AG04449 (cell line): ENCODE measurements around the gene NXPH1.
A peak's percentile ranks its signal among the peaks of the same experiment; 100 is the strongest.

Source experiments
- CTCF ChIA-PET: fragments of 350-600 bp; formaldehyde crosslinking; extraction: SDS; loops from one replicate; lab custom pipeline; 2021; ENCODE audit warnings: antibody characterized with exemption; lab: Yijun Ruan, JAX
- POLR2A ChIA-PET: fragments of 400-600, 350-600 bp; formaldehyde crosslinking; extraction: SDS; loops from one replicate; lab custom pipeline; 2020; ENCODE audit warnings: antibody characterized with exemption, inconsistent platforms; lab: Yijun Ruan, JAX
- DNase-seq: peaks from one replicate; pipeline ENCODE4 v3.0.0-alpha.2; 2010; ENCODE audit warnings: low read depth, low spot score
- H3K4me3 ChIP-seq: 2 replicates; pipeline ENCODE4 v1.5.1; 2011; ENCODE audit warnings: low read depth, mild to moderate bottlenecking, control low read depth, low read length
- CTCF ChIP-seq: IDR thresholded peaks from one replicate; pipeline ENCODE4 v1.5.1; 2011; ENCODE audit warnings: mild to moderate bottlenecking, moderate library complexity, low read length, control low read depth, inconsistent platforms; ENCODE audit not compliant: insufficient read depth; ENCODE audit errors: missing control alignments

NXPH1 gene

GRCh38 chr7:8413600-8413999 lies 19.8 kb upstream of the NXPH1 start:
- no peak for DNase-seq
- TF ChIP-seq CTCF = no peak
- CTCF ChIA-PET = no interaction called here

DNA sequence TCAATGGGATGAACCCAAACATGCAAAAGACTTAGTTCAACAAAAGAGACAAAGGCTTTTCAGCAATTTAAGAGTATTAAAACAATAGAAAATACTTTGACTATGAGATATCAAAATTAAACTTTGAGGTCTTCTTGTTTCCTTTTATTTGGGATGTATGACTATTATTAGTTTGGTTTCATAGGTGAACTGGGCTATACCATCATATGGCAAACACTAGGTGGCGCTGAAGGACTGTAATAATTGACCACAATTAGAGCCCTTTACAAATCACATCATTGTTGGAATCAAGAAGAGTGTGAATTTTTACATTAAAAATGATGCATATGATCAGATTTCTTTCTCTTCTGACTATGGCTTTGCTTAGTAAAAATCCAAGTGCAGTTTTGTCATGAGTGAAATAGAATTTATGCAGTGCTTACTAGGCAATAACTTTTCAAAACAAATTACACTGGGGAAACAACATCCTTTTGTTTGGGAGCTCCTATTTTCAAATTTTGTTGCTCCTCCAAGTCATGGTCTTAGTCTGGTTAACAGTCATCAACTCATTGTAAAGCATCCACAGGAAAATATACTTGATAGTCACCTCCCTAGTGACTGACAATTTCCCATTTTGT lies 14.7 kb upstream of the NXPH1 start:
- DNase-seq = no peak
- CTCF ChIA-PET = interaction anchor here (1.3 kb wide), 1 partner anchor 11 kb away, joined by 4 read pairs; no protein-coding TSS in a partner anchor

More at GRCh38 chr7:8413600-8413999, 19.8 kb upstream of the NXPH1 start:
- H3K4me3 ChIP-seq = no peak overlapping the region
- POLR2A ChIA-PET = no interaction called here

GRCh38 chr7:8422177-8422576 lies 11.2 kb upstream of the NXPH1 start:
- CTCF ChIA-PET = no interaction called here

More for the DNA sequence above, 14.7 kb upstream of the NXPH1 start:
- peak; percentile 42 for TF ChIP-seq CTCF
- POLR2A ChIA-PET = no interaction called here
- no peak overlapping the region for H3K4me3 ChIP-seq

DNA sequence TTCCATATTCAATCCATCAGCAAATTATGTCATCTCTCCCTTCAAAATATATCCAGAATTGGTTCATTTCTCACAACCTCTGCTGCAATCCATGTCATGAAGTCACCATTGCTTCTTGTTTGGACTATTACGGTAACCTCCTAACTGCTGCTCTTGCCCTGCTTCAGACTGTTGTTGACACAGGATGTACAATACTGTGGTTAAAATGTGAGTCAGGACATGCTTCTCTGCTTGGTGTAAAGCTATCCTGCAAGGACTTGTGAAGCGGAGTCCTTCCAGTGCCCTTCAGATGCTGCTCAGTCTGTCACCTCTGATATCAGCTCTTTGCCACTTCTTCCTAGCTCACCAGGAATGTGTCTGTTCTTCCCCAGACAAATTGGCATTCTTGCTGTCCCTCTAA lies 10.4 kb upstream of the NXPH1 start:
- DNase-seq = no peak
- POLR2A ChIA-PET = no interaction called here

More at GRCh38 chr7:8422177-8422576, 11.2 kb upstream of the NXPH1 start:
- H3K4me3 ChIP-seq = no peak overlapping the region
- POLR2A ChIA-PET = no interaction called here
- TF ChIP-seq CTCF = no peak
- no peak for DNase-seq

GRCh38 chr7:8425223-8425622 lies 8.2 kb upstream of the NXPH1 start:
- CTCF ChIA-PET = no interaction called here
- POLR2A ChIA-PET = no interaction called here

More for the DNA sequence above, 10.4 kb upstream of the NXPH1 start:
- TF ChIP-seq CTCF = no peak
- H3K4me3 ChIP-seq = no peak overlapping the region
- CTCF ChIA-PET = no interaction called here

DNA sequence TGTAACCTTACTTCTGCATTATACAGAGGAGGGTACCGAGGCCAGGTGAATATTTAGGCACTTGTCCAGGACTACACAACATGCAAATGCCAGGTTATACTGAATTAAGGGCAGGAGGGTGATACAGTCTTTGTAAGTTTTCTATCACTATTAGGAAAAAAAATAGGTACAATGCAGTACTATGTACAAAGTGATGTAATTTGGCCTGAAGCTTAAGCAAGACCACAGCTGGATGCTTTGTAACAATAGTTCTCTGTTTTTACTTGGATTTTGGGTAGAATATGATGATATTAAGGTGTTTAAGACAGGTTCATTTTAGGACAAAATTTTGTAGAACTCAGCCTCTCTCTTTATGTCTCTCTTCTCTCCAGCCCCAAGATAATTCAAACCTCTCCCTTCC lies 2.8 kb upstream of the NXPH1 start:
- TF ChIP-seq CTCF = no peak
- ChIA-PET POLR2A (no interaction called here), CTCF (no interaction called here)
- DNase-seq = no peak
- no peak overlapping the region for H3K4me3 ChIP-seq

More at GRCh38 chr7:8425223-8425622, 8.2 kb upstream of the NXPH1 start:
- TF ChIP-seq CTCF = no peak
- H3K4me3 ChIP-seq = no peak overlapping the region
- DNase-seq = no peak
